Urothelium cell line (cell line): ENCODE data around the gene PQBP1.
A peak's percentile ranks its signal among the peaks of the same experiment; 100 is the strongest.
"Not testable (repeated sequence)": the region's sequence is repeated elsewhere in the genome, so short reads cannot be mapped to it uniquely, and the experiment has no call there.

Experiments
- DNase-seq: peaks from one replicate; pipeline ENCODE4 v3.0.0; 2011; ENCODE audit warnings: low spot score, mixed read lengths
- FAIRE-seq: peaks from 2 replicates; lab custom pipeline; 2011; peaks lifted over from hg19 to GRCh38; lab: Jason Lieb, UNC

Gene PQBP1, protein sequence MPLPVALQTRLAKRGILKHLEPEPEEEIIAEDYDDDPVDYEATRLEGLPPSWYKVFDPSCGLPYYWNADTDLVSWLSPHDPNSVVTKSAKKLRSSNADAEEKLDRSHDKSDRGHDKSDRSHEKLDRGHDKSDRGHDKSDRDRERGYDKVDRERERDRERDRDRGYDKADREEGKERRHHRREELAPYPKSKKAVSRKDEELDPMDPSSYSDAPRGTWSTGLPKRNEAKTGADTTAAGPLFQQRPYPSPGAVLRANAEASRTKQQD

DNA sequence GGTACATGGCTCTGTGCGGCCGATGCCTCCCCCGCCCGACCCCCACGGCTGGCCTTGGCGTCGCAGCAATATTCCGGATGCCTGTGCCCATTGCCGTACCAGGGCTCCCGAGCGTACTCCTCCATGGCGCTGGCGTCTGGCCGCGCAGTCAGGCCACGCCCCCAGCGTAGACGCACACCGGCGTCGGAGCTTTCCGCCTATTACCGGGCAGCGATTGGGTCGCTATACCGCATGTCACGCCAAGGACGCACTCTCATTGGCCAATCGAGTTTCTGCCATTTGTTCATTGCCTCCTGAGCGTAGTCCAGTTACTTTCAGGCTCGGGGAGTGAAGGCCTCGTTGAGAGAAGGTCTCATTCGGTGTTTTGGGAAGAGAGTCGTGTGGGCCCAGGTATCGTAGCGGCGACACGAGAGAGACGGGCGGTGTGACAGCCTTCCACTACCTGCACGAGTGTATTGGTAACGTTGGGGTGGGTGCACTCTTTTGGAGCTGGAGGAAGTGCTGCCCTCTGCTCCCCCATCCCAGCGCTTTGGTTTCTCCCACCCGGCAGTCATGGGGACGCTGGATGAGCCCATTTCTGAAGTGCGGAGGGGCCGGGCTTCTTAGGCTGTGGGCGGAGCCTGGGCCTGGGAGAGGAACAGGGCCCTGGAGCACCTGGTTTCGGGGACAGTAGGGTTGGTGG, at the start of gene PQBP1, which contains the start of gene TIMM17B:
TSS of gene PQBP1 (plus strand) at position 306 of the 682 bp plus-strand sequence. CDS start 580 bp downstream, outside the sequence.
TSS of gene TIMM17B (minus strand) at position 144 of the 682 bp plus-strand sequence. CDS start at position 125, 19 bp downstream.
- DNase-seq (peak; percentile 90), FAIRE-seq (peak; percentile 86)

DNA sequence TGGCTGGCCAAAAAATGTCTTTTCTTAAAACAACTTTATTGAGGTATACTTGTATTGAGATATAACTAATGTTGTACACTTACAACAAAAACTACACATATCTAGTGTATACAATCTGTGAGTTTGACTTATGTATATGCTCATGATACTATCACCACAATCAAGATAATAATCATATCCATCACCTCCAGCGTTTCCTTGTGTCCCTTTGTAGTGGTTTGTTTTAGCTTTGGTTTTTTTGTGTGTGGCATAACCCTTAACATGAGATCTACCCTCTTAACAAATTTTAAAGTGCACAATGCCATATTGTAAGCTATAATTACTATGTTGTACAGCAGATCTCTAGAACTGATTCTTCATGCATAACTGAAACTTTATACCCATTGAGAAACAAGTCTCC, 48.9 kb upstream of the PQBP1 start:
- DNase-seq: no peak
- FAIRE-seq: no peak

- FAIRE-seq (no peak), DNase-seq (no peak)
These were observed 44.9 kb upstream of the PQBP1 start for GRCh38 chrX:48852857-48853256.

- not testable (repeated sequence) for FAIRE-seq, DNase-seq
These were observed 44.2 kb upstream of the PQBP1 start for GRCh38 chrX:48853494-48853893.

GRCh38 chrX:48854121-48854804, 43.5 kb upstream of the PQBP1 start:
- FAIRE-seq, DNase-seq: not testable (repeated sequence)

DNA sequence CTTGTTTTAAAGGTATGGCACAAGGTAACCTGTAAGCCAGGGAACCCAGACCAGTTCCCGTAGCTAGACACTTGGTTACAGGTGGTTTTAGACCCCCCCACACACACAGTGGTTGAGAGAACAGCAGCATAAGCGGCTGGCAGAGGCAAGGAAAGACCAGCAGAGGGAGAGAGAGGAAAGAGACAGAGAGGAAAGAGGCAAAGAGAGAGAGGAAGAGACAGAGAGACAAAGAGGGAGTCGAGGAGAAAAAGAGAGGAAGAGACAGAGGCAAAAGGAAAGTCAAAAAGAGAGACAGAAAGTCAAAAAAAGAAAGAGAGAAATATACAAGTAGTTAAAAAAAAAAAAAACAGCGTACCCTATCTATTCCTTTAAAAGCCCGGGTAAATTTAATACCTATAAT, 42.8 kb upstream of the PQBP1 start:
- DNase-seq: no peak
- no peak for FAIRE-seq

DNA sequence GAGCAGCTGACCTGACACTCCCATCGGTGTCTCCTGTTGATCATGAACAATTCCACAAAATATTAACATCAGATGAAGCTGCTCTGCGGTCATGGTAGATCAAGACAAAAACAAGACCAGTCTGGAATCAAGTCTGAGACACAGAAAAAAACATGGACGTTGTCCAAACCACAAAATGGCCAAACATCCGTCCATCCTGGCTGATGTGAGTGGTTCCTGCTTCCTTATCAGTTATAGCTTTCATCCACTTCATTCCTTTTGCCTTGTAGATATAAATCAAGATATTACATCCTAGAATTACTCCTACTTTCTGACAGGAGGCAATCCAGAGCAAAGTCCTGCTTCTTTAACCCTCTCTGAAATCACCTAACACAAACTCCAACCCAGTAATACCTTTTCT, 33.5 kb upstream of the PQBP1 start:
- DNase-seq (peak; percentile 48), FAIRE-seq (no peak)

DNA sequence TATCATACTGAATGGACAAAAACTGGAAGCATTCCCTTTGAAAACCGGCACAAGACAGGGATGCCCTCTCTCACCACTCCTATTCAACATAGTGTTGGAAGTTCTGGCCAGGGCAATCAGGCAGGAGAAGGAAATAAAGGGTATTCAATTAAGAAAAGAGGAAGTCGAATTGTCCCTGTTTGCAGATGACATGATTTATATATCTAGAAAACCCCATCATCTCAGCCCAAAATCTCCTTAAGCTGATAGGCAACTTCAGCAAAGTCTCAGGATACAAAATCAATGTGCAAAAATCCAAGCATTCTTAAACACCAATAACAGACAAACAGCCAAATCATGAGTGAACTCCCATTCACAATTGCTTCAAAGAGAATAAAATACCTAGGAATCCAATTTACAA, 25.7 kb upstream of the PQBP1 start:
- not testable (repeated sequence) for FAIRE-seq, DNase-seq

DNA sequence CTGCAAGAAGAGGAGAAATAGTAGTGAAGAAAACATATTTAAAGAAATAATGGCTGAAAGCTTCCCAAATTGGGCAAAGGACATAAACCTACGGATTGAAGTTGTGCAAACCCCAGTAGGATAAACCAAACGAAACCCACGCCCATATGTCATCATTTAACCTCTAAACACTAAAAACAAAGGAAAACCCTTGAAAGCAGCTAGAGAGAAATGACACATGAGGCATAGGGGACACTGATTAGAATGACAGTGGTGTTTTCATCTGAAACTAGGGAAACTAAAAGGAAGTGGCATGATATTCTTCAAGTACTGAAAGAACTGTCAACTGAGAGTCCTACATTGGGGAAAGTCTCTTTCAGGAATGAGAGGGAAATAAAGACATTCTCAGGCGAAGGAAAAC, 20.8 kb upstream of the PQBP1 start:
- FAIRE-seq, DNase-seq: not testable (repeated sequence)

- DNase-seq (no peak), FAIRE-seq (no peak)
These were observed 14.0 kb upstream of the PQBP1 start for GRCh38 chrX:48883729-48884128.

DNA sequence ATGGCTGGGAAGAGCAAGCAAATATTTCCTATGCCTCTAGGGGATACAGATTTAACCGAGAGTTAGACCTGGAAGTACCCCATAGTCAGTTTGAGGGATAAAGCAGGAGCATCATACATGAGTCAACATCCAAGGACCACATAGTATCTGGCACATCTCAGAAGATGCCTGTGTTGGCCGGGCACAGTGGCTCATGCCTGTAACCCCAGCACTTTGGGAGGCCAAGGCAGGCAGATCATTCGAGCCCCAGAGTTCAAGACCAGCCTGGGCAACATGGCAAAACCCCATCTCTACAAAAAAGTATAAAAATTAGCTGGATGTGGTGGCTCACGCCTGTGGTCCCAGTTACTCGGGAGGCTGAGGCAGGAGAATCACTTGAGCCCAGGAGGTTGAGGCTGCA, 11.1 kb upstream of the PQBP1 start:
- FAIRE-seq, DNase-seq: not testable (repeated sequence)

DNA sequence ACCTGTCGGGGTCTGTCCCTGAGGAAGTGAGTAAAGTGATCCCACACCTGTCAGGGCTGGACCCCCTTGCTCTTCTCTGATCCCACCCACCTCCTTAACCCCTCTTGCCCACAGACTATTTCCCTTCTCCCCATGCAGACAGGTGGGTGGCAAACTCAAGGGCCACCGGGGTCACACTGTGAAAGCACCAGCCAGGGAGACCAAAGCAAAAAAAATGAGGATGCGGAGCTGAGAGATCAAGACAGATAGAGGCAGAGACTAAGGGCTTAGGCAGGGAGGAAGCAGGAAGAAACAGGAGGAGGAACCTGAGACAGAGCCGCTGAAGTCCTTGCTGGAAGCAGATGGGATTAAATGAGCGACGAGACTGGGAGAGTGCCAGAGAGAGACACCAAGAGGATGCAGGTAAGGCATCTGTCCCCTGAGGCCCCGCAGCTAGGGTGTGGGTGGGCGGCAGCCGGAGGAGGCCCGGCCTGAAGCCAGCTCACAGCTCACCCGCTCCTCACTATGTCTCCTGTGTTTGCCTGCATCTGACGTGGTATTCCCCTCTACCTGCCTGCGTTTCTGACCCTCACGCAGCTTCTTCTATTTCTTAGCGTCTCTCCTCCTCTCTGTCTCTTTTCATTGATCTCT, 7.3 kb upstream of the PQBP1 start:
- FAIRE-seq (no peak), DNase-seq (peak; percentile 10)

- DNase-seq (peak; percentile 20), FAIRE-seq (no peak)
These were observed 6.8 kb upstream of the PQBP1 start for GRCh38 chrX:48890934-48891401.

- FAIRE-seq: no peak
These were observed 6.1 kb upstream of the PQBP1 start for GRCh38 chrX:48891402-48892288.

GRCh38 chrX:48892896-48893295, 4.8 kb upstream of the PQBP1 start:
- FAIRE-seq: no peak

More at GRCh38 chrX:48891402-48892288, 6.1 kb upstream of the PQBP1 start:
- DNase-seq: peak; percentile 86

GRCh38 chrX:48893556-48894348, 4.0 kb upstream of the PQBP1 start:
- FAIRE-seq (no peak), DNase-seq (no peak)

More at GRCh38 chrX:48892896-48893295, 4.8 kb upstream of the PQBP1 start:
- no peak for DNase-seq

GRCh38 chrX:48894891-48895290, 2.8 kb upstream of the PQBP1 start:
- no peak for FAIRE-seq
- DNase-seq: no peak

DNA sequence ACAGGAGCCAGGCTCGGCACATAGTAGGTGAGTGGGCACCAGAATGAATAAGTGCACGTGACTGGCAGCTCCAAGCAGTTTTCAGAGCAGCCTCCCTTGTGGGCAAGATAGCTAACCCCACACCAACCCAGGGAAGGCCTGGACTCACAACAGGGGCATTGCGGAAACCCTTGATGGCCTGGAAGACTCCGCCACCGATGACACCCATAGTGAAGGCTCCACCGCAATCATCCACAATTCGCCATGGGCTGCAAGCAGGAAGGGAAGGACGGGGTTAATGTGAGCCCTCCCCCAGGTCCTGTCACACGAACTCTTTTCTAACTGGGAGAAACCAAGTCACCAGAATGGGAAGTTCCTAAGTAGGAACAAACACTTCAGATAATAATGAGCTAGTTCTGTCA, 1.1 kb upstream of the PQBP1 start:
- FAIRE-seq (no peak), DNase-seq (no peak)

GRCh38 chrX:48897157-48897624, 539 bp upstream of the PQBP1 start:
- DNase-seq (peak; percentile 68), FAIRE-seq (no peak)
